Tongue (tissue), 2 donors: Measurements from ENCODE around the gene DNAJC5. TPM values are rescaled to one million over a fixed set of nuclear protein-coding genes. Genes with fewer than 3 reads are reported as not detected.
A peak's percentile ranks its signal among the peaks of the same experiment; 100 is the strongest.
"Not testable (repeated sequence)": the region's sequence is repeated elsewhere in the genome, so short reads cannot be mapped to it uniquely, and the experiment has no call there.

ENCODE experiments used
- DNase-seq: peaks from one replicate; pipeline ENCODE4 v3.0.0-alpha.2; 2015
- total RNA-seq: library from RNA; depleted of rRNA; stranded (reverse); fragments of >200 nt; gene quantifications from one replicate; pipeline ENCODE4 v1.2.3, GENCODE V29; 2014

DNAJC5 gene
- total RNA-seq, 1 donor from 2014 or later, result 37.6 TPM

DNA sequence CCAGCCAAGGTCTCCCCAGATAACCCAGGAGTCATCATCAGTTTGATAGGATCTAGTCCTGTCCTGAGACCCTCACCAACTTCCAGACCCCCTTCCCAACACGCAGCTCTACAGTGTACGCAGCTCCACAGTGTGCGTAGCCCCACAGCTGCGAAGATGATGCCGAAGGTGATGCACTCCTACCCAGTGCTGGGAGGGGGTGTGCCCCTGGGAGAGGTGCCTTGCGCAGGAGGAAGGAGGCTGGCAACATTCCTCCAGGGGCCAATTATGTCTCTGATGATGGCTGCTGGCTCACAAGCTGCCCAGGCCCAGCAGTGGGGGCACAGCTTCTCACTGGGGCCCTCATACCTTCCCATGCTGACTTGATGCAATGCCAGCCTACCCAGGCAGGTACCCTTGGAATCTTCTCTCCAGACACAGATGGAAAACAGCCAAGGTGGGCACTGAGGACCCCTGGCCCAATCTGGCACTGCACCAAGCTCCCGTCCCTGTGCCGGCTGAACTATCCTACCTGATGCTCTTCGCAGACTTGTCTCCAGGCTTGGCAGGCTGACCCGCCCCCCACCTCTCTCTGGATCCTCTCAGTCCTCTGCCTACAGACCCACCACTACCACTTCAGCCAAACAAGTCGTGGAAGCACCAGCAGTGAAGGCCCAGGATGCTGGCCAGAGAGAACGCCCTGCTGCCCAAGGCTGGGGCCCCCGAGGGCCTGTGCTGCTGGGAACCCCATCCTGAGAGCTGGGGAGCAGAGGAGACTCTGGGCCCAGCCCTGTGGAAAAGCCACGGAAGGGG, 73.4 kb downstream of the DNAJC5 start:
- DNase-seq, result no peak

DNA sequence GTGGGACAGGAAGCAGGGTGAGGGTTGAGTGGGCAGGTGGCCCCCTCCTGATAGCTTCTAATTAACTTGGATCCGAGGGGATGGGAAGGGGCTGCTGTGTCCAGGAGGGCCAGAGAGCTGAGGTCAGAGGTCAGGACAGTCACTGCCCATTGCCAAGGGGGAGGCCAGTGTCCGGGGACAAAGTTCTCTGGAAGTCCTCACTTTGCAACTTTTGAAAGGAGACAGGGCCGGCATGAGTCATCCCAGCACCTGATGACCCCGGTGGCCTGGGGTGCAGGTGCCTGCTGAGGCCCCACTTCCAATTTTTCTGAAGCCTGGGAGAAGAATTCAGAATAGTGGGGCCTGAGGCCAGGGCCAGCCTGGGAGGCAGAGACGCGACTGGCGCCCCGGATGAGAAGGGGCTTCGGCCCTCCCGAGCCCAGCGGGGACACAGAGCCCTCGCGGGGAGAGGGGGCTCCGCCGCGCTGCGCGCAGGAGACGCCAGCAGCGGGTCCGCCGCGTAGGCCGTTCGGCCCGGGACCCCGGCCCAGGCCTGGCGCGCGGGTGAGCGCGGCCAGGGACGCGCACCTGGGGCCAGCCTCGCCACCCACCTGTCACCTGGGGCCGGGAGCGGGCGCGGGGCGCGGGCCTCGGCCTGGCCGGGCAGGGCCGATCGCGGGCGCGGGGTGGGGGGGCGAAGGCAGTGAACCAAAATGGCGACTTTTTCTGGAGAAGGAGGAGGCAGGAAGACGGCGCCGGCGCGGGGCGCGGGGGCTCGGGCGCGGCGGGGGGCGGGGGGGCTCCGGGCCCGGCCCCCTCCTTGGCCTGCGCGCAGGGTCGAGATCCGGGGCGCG, 74.2 kb downstream of the DNAJC5 start:
- peak; percentile 40 for DNase-seq

DNA sequence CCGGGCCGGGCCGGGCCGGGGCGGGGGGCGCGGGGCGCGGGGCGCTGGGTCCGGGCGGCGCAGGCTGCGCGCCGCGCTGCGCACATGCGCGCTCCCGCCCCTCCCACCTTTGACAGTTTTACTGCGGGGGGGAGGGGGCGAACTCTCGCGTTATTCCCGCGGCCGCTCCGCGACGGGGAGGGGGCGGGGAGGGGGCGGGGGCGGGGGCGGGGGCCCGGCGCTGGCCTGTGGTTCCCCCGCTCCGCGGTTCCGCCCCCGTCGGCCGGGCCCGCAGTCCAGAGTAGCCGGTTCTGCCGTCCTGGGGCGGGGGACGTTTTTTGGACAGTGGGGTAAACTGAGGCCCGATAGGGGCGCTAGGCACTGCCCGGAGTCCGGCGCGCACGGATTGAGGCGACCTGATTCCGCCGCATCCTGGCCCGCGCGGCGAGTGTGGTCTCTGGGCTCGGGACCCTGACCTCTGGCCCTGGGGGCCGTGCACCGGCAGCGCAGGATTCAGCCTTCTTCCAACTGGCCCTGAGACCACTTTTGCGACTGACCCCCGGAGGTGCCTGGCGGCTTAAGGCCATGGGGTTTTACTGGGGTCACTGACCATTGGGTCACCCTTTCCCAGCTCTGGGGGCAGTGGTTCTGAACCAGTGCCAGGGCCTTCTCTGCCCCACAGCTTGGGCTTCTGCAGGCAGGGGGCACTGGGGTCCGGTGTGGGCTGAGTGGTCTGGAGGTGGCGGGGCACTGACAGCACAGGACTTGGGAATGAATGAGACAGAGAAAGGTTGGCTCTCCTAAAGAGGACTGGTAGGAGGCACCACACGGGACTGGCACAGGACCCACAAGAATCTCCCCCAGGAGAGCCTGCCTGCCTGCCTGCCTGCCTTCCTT, 75.2 kb downstream of the DNAJC5 start, which contains the start of gene ZNF512B:
TSS of gene ZNF512B (minus strand) at position 93 of the 876 bp plus-strand sequence. CDS start 1,980 bp downstream, outside the sequence.
- peak; percentile 86 for DNase-seq

DNA sequence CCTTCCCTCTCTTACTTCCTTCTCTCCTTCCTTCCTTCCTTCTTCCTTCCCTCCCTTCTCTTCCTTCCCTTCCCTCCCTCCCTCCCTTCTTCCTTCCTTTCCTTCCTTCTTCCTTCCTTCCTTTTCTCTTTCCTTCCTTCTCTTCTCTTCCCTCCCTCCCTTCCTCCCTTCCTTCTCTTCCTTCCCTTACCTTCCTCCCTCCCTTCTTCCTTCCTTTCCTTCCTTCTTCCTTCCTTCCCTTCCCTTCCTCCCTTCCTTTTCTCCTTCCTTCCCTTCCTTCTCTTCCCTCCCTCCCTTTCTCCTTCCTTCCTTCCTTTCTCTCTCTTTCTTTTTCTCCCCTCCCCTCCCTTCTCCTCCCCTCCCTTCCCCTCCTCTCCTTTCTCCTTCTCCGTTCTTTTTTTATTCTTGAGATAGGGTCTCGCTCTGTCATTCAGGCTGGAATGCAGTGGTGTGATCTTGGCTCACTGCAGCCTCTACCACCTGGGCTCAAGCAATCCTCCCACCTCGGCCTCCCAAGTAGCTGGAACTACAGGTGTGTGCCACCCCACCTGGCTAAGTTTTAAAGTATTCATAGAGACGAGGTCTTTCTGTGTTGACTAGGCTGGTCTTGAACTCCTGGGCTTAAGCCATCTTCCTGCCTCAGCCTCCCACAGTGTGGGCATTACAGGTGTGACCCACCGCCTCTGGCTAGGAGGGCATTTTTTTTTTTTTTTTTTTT, 75.9 kb downstream of the DNAJC5 start:
- DNase-seq, result no peak

DNA sequence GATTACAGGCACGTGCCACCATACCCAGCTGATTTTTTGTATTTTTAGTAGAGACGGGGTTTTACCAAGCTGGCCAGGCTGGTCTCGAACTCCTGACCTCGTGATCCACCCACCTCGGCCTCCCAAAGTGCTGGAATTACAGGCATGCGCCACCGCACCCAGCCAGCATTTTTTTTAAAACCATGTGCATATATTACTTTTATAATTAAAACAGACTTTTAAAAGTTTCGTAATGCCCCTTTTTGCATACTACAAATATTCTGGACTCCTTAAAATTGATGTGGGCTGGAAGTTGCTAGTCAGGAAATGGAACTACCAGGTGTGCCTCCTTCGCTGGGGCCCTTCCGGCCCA, 77.0 kb downstream of the DNAJC5 start:
- not testable (repeated sequence) for DNase-seq

DNA sequence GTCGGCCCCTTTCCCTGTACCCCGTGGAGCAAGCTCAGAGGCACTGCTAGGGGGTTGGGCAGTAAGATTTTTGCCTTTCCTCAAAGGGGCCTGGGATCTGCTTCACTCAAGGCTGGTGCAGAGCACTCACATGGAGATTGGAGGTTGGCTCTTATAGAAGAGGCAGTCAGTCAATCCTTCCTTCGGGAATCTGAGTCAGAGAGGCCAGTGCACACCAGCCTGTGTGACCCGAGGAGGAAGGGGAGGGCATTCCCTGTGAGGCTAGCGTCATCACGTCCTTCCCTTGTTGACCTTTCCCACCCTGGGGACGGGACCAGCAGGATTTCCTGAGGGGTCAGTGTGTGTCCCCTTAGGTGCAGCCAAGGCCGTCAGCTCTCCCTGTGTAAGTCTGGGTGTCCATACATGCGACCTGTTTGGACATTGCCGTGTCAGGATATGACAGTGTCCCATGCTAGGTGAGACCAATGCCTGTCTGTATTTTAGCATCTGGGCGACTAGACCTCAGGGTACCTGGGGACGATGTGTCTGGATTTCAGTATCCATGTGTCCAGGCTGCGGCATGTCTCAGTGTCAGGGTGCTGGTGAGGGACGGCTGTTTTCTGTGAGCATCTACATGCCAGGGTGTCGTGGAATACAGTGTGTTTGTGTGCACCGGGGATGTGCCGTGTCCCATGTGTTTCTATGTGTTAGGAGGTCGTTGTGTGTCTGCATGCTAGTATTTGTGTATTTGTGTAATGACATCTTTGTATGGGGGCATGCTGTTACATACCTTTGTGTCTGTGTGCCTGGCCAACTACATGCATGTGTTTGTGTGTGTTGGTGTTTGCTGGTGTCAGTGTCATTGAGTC, 77.6 kb downstream of the DNAJC5 start:
- DNase-seq, result no peak

DNA sequence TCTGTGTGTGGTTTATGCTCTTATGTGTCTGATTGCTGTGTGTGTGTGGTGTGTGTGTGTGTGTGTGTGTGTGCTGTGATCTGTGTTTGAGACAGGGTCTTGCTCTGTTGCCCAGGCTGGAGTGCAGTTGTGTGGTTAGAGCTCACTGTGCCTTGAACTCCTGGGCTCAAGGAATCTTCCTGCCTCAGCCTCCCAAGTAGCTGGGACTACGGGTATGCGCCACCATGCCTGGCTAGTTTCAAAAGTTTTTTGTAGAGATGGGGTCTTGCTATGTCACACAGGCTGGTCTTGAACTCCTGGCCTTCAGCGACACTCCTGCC, 78.2 kb downstream of the DNAJC5 start:
- DNase-seq, result no peak

DNA sequence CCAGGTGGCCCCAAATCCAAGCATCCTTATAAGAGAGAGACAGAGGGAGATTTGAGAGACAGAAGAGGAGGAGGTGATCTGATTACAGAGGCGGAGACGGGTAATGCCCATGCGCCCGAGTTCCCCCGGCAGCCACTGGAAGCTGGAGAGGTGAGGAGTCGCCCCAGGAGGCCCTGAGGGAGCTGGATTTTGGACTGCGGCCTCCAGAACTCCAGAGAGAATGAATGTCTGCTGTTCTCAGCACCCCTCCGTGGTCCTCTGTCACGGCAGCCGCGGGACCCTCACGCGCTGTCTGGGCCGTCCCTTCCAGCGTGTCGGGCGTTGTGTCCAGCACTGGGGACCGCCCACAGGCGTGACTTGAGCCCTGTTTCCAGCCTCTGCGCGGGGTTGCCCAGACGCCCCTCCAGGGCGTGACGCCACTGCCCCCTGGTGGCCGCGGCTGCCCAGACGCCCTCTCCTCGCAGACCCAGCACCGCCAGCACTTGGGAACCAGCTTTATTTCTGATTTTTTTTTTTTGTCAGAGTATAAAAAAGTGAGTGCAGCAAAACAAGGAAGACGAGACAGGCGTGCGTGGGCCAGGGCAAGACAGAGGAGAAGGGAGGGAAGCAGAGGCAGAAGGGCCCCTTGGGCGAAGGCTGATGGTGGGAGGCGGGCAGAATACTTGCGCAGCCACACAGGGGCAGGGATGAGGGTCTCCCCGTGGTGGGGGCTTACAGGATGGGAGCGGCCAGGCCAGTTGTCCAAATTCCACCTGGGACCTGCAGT, 78.9 kb downstream of the DNAJC5 start:
- DNase-seq, result peak; percentile 92

DNA sequence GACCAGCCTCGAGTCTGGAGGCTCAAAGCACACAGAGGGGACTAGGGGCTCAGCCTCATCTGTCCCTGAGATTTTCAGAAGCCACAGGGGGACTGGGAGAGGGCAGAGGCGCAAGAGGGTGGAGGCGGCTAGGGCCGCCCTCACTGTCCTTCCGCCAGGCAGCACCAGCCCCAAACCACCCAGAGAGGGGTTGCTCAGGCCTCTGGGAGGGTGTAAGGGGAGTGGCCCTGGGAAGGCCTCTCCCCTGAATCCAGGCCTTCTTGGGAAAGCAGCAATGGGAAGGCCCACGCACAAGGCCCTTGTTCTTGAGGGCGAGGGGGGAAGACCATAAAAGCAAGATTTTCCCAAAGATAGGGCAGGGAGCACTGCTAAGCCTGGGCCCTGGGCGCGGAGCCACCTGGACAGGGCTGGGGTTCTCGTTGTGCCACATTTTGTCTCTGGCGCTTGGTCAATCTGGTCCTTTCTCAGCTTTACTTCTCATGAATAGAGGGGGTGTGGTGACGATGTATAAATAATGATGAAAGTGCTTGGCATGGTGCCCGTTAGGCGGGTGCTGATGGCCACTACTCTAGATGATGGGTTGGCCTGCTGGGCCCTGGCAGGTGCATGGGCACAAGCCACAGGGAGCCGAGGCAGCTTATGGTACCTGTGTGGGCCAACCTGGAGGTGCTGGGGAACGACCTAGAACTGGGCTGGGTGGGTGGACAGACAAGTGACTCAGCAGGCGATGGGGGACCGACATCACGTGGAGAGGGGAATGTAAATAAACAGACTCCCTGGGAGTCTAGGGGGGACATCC, 79.7 kb downstream of the DNAJC5 start:
- no peak for DNase-seq

DNA sequence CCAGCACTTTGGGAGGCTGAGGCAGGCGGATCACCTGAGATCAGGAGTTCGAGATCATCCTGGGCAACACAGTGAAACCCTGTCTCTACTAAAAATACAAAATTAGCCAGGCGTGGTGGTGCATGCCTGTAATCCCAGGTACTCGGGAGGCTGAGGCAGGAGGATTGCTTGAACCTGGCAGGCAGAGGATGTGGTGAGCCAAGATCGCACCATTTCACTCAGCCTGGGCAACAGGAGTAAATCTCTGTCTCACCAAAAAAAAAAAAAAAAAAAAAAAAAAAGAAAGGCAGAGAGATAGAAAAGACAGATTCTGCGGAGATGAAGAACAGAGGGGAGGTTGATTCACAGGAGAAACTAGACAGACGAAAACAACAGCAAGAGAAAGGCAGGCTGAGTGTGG, 81.6 kb downstream of the DNAJC5 start:
- not testable (repeated sequence) for DNase-seq

DNA sequence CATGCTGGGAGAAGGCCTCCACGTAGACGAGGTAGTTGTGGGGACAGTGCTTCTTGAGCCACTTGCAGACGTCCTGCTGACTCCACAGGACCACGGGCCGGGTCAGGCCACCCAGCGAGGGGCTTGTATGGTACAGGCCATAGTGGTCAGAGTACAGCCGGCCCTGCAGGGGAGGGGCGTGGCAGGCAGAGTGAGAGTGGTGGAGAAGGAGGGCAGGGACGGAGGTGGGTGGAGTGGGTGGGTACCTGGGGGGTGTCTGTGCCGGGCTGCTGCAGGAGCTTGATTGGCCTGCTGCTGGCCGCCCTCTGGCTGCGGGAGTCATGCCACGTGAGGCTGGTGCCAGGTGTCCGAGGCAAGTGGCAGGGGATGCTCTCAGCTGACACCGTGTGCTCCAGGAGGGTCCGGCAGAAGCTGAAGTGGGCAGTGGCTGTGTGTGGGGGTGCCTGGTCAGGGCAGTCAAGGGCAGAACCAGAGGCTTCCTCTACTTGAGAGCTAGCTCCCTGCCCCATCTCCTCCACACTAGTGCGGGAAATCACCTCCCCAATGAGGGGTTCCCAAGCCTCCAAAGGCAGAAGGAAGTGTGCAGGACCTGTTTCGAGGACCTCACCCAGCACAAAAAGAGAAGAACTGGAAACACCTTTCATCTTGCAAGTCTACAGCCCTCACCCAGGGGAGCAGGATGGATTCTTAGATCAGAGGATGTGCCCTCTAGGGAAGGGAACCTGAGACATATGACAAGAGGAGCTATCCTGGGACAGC, 82.2 kb downstream of the DNAJC5 start:
- DNase-seq, result no peak

DNA sequence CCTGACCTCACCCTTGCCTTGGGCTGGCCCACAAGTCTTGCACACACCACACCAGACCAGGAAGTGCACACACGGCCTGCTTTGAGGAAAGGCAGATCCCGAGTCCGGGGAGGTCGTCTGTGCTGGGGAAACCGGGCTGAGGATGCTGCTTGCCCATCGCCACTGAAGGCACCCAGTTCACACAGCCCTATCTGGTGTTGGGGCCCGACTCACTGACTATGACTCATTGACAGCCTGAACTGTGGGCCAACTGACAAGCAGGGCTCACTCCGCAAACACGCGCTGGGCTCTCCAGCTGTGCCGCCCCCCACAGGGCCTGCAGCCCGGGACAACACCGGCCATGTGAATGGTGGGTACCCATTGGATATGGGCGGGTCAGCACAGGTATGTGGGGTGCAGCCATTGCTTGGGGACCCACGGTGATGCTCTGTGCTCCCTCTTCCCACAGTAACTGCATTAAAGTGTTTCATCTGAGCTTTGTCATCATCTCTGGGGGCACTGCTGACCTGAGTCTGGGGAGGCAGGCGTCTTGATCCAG, 82.9 kb downstream of the DNAJC5 start:
- no peak for DNase-seq

DNA sequence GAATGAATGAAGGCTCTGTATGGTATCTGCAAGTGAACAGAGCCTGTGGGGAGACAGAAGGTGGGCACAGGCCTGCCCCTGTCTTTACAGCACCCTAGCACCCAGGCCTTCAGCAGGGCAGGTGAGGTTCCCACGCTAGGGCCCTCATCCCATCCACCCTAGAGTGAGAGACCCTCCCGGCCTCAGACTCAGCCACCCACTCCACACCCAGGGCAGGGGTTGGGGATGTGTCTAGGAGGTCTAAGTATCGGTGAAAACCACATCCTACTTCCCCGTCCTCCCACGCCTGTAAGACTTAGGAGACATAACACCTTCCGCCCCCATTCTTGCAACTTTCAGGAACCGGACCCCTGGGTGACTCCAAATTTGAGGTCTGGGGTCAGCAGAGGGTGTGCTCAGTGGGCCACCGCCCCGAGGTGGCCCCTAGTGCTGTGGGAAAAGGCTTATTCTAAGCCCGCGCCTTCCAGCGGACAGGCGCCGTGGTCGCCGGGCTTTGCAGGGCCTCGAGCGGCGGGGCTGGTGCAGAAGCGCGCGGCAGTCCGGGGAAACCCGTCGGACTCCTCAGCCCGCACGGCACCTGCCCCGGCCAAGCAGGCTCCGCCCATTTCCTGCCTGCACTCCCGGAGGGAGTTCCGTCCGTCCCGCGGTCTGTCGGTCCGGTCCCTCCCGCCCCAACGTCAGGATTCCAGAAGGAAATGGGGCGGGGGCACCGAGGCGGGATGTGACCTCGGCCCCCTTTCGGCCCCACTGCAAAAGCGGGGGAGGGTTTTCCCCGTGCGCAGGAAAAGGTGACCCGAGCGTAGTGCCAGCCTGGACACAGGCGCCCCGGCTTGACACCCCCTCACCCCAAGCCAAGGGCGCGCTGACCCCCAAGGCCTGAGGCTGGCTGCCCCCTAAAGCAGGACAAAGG, 83.6 kb downstream of the DNAJC5 start:
- peak; percentile 53 for DNase-seq

DNA sequence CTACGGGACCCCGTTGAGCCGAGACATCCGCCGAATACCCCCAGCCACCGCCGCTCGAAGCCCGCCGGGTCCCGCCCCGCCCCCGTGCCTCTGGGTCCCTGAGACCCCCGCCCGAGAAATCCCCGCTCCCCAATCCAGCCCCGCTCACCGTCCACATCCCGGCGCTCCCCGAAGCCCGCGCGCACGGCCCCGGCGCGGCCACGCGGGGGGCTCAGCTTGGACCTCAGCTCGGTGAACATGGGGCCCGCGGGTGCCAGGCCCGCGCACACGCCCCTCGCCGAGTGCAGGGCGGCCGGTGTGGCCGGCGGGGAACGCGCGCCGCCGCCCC, 84.3 kb downstream of the DNAJC5 start:
- DNase-seq, result no peak

DNA sequence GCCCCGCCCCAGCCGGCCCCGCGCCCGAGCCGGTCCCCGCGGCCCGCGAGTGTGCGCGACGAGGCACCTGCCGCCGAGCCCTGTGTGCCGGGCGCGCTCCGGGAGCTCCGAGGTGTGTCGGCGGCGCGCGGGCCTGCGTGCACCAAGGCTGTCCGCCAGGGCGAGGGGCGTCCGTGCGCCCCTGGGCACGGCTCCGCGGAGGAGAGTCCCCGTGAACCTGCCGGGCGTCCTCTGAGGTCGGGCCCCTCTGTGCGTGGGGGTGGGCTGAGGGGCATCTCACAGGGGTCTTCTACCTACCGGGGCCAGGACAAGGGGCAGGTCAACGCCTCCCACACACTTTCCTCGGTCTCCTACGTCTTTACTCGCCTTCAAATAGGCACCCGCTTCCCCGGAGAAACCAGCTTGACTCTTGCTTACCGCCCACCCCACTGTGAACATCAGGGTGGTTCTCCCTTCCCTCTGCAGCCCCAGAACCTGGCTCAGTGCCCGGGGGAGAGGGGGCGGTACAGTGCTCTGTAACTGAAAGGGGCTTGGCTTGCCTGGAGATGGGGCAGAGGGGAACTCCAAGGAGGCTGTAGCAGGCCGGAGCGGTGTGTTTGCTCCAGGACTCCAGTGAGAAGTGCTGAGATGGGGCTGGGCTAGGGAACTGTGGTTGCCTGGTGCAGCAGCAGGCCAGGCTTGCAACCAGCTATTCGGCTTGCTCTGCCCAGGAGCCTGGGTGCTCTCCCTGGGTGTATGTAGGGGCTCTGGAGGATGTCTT, 84.8 kb downstream of the DNAJC5 start, which contains the start of gene SAMD10:
TSS of gene SAMD10 (minus strand) at position 86 of the 760 bp plus-strand sequence. CDS start 175 bp downstream, outside the sequence.
- peak; percentile 85 for DNase-seq

DNA sequence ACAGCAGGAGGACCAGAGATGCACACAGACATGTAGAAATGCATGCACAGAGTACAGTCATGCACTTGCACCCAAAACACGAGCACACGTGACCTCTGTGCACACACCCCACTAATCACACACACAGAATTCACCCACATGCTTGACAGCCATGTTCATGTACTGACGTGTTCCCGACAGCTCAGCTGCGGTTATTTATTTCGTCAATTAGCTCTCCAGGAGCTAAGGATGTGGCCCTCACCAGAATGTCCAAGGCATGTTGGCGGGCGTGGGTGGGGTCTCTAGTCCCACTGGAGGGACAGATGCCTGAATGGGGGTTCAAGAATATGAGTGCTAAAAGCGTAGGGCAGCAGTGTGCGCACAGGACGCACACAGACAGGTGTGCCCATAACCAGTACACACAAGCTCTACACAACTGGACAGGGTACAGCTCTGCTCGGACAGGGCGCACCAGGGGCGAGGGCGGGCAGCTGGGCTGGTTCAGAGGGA, 85.4 kb downstream of the DNAJC5 start:
- DNase-seq, result no peak
